OCI-LY7 (cell line): Measurements from ENCODE around the gene NBEA.
"Not testable (repeated sequence)": the region's sequence is repeated elsewhere in the genome, so short reads cannot be mapped to it uniquely, and the experiment has no call there.

Experiments used
- CTCF ChIP-seq: fragments of 200-600 bp; sonication (generic); conservative IDR thresholded peaks from 2 replicates; pipeline ENCODE4 v1.5.1; 2014; ENCODE audit warnings: mild to moderate bottlenecking, antibody characterized with exemption, low read length, moderate library complexity, mixed read lengths
- EZH2phosphoT487 ChIP-seq: fragments of 200-600 bp; sonication (generic); IDR thresholded peaks from 2 replicates; pipeline ENCODE4 v1.6.1; 2018; ENCODE audit warnings: low read depth, borderline replicate concordance, mild to moderate bottlenecking, mixed run types, antibody characterized with exemption, low read length, moderate library complexity, mixed read lengths

- TF ChIP-seq CTCF, EZH2phosphoT487: not testable (repeated sequence)
Observed at GRCh38 chr13:34928676-34929075, 13.4 kb upstream of the NBEA start.
